Testis (tissue), 2 donors: Measurements from ENCODE around the gene TP53BP2.

Source experiments
- CTCF ChIP-seq, 3 experiments: fragments of 450-650 bp in 2 of 3; fragments of 200-600 bp in 1 of 3; sonication (generic) in 1 of 3; IDR thresholded peaks; one replicate each; pipeline ENCODE4 v1.5.1; 2016 to 2019; ENCODE audit warnings: antibody characterized with exemption in 3 of 3, mild to moderate bottlenecking in 2 of 3, moderate library complexity in 1 of 3
- POLR2A ChIP-seq: fragments of 450-650 bp; IDR thresholded peaks from one replicate; pipeline ENCODE4 v1.6.1; 2017; ENCODE audit warnings: antibody characterized with exemption, mild to moderate bottlenecking, moderate library complexity

- TF ChIP-seq CTCF (IDR thresholded peaks at IDR 0.05): no peak
- no peak for TF ChIP-seq POLR2A
Measured at GRCh38 chr1:223873044-223873443, 27.3 kb upstream of the TP53BP2 start.
